ENCODE data around the gene XPNPEP1.
"Not testable (repeated sequence)": the region's sequence is repeated elsewhere in the genome, so short reads cannot be mapped to it uniquely, and the experiment has no call there.

XPNPEP1 gene

DNA sequence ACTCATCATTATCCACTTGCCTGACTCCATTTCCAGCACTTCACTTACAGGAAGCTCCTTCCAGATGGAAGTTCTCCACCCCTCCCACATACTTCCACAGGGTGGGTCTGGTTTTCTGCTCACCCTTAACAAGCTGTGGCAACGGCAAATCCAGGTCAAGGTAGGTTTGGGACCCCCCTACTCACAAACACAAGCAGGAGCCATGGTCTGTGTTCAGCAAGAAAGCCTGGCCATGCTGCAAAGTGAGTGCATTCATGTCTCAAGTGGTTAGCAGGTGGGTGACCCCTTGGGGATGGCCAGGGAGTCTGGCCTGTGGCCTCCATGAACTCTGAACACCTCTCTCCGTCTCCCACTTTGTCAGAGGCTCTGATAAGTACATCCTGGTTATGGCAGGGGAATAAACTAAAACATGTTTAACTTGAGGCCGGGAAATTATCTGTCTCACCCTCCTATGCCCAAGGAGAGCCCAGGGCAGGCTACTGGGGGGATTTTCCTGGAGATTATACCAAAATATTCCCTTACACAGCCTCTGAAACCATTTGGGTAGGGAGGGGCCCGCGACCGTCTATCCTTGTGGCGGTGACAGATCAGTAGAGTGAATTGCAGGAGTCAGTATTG is 844 bp downstream of the XPNPEP1 start:
- DNase-seq, result no peak

DNA sequence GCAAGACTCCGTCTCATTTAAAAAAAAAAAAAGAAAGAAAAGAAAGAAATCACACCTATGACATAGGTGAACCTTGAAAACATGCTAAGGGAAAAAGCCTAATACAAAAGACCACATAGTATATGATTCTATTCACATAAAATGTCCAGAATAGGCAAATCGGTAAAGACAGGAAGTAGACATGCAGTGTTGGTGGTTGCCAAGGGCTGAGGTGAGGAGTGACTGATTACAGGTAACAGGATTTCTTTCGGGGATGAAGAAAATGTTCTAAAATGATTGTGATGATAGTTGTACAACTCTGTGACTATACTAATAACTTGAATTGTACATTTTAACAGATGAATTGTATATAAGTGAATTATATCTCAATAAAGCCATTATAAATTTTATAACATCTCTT is 3.3 kb downstream of the XPNPEP1 start:
- no peak for DNase-seq

DNA sequence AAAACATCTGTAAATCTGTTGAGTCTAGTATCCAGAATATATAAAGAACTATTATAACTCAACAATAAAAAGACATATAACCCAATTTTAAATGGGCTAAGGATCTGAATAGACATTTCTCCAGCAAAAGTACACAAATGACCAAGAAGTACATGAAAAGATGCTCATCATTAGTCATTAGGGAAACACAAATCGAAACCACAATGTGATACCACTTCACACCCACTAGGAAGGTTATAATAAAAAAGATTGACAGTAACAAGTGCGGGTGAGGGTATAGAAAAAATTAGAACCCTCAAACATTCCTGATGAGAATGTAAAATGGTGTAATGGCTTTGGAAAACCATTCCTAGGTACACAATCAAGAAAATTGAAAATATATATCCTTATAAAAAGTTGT is 4.1 kb downstream of the XPNPEP1 start:
- no peak for DNase-seq

DNA sequence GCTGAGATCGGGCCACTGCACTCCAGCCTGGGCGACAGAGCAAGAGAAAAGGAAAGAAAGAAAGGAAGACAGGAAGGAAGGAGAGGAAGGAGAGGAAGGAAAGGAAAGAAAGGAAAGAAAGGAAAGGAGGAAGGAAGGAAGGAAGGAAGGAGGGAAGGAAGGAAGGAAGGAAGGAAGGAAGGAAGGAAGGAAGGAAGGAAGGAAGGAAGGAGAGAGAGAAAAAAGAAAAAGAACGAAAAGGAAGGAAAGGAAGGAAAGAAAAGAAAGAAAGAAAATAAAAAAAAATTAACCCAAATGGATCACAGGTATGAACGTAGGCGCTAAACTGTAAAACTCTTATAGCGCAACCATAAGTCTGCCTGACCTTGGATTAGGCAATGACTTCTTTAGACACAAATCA is 4.6 kb downstream of the XPNPEP1 start:
- DNase-seq, result not testable (repeated sequence)

DNA sequence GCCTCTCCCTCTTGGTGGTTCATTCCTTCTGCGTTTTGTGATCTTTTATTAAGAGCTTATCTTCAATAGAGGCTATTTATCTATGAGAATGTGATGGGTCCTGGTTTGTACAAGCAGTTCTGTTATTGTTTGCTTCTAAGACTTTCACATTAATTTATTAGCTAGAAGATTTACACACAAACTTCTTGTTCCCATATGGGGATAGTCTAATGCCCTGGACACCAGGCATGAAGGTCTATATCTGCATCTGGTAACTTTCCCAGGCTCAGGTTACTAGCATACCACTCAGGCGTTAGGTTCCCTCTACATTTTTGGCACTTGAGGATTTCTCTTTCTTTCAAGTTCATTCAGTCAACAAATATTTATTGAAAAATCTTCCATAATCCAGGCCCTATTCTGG is 7.7 kb downstream of the XPNPEP1 start:
- DNase-seq, result no peak

DNA sequence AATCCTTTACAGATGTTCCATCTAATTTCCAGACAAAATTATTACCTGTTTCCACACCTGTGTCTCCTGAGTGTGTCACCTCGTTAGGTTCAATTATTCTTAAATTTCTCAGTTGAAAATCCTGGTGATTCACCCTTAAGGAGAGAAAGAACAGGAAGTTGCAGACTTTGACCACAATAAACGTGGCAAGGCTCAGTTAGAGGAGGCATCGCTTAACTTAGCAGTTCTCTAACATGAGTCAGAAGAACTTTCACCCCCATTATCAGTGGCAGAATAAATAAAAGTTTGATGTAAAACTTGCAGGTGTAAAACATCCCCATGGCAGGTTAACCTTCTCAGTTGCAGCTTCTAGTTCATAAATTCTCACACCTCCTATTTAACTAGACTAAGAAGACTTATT is 8.3 kb downstream of the XPNPEP1 start:
- no peak for DNase-seq

DNA sequence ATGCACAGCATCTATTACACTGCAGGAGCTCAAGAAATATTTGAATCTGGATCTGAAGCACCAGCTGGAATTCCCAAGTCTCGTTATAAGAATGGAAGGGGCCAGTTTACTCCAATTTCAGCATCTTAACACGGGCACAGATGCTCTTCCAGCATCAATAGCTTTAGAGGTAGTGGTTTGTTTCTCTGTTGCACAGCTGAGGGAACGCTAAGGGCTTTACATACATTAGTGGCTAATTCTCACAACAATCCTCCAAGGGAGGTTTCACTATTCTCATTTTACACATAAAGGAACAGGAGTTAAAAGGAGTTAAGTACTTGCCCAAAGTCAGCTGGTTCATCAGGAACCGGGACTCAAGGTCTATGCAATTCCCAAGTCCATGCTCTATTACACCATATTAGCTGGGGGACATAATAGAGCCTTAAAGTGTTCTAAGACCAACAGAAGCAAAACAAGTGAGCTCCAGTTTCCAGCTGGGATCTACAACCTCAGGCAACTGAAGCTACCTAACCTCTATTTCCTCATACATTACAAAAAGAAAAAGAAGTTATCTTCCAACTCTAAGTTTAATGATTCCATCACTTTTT is 9.9 kb downstream of the XPNPEP1 start:
- no peak for DNase-seq

DNA sequence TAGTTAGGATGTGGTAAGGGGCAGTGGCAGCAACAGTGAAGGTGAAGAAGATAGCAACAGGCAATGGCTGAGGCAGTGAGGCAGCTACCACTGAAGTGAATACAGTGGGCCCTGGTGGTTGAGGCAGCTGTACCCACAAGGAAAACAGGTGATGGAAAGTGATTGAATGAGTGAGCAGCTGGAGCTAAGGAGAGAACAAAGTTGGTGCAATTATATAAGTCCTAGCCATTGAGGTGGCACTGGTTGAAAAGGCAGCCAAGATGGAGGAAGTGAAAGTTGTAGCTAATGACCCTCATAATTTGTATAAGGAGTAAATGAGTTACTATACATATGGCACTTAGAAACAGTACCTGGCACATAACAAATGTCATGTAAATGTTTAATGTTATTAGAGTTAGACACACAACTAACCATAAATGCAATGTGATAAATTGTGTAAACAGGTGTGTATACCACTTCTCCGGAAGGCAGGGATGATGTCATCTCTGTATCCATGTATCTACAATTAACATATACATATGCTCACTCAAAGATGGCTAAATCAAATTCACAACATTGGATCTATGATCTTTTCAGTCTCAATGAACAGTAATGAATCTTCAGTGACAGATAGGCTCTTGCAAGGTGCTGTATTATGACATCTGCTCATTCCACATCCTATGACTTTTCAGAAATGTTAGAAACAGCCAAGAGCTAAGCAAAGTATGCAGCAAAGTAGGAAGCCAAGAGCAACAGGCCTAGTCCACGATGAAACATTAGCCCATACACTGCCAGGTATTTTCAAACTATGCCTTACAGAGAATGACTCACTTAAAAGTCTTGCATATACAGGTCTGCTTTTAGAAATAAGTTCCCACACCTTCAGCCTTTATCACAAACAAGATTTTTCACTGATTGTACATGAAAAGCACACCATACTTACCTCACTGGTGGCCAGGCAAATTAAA is 10.7 kb downstream of the XPNPEP1 start:
- DNase-seq, result no peak

DNA sequence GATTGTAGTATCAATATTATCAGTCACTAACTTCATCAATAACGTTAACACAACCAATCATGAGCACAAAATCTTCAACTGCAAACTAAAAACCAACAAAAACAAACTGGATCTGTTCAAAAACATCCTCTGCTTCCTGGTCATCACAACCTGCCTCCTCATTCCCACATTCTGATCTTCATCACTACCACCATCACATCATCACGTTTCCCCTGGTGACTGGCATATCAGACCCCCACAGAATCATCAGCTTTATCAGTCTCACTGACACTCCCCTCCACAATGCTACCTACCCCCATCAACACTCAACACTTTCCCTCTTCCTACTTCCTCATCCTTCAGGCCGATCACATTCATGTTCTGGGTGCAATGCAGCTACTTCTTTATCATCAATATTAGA is 11.4 kb downstream of the XPNPEP1 start:
- no peak for DNase-seq

DNA sequence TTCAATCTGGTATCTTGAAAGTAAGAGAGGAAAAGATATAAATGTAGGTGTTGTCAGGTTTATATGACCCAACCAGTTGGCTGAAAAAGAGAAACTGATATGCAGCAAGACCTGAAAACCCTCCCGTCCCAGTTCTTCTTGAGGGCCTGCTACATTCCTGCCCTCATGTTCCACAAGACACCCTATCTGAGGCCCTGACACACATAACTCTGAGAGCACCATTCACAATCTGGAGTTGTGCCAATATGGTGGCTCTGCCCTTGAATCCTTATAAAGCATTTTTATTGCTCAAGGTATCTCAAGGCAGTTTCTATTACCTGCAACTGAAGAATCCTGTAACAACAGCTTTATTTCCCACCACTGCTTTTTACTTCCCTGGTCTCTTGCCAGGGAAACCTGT is 17.0 kb downstream of the XPNPEP1 start:
- no peak for DNase-seq

DNA sequence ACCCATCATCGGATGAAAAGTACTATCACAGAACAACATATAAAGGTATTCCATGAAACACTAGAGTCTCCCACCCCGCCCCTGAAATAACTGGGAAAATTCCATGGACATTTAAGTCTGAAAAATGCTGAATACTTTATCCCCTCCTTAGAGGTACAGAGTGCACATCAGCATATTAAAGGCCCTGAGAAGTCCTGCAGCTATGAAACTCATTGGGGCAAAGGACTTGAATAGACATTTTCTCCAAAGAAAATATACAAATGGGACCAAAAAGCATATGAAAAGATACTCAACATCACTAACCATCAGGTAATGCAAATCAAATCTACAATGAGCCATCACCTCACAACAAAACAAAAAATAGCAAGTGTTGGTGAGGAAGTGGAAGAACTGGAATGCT is 18.9 kb downstream of the XPNPEP1 start:
- DNase-seq, result no peak

DNA sequence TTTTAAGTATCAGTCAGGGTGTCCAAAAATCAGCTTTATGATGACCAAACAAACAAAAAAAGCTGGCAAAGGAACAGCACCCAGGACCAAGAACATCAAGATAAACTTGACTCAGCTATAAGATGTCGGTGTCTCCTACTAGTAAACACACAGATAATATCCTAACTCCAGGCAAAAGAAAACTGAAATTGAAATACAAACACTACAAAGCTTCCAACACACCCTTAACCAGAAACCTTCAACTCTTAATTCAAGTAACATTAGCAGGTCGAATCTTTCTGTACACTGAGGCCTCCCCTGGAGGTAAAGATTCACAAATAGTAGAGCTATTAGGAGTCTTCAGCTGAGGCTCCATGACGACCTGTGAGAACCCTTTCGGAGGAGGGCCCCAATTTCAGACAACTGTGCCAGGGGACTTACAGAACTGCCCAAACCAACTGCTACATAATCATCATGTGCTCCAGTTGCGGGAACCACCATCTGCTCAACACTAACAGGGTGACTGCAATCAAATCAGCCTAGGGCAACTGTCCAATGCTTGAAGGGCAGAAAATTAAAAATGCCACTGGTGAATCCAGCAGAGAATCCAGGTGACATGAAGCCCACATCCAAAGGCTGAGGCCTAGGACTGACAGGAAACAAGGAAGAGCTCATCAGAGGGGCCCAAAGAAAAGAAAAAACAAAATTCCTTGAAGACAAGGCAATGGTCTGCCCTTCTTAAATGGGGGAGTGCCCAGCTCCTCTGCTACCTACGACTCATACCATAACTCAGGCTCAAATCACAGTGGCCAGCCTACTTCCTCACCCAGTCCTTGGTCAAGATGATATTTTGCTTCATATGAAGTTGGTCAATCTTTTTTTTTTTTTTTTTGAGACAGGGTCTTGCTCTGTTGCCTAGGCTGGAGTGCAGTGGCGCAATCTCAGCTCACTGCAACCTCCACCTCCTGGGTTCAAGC is 20.0 kb downstream of the XPNPEP1 start:
- no peak for DNase-seq

DNA sequence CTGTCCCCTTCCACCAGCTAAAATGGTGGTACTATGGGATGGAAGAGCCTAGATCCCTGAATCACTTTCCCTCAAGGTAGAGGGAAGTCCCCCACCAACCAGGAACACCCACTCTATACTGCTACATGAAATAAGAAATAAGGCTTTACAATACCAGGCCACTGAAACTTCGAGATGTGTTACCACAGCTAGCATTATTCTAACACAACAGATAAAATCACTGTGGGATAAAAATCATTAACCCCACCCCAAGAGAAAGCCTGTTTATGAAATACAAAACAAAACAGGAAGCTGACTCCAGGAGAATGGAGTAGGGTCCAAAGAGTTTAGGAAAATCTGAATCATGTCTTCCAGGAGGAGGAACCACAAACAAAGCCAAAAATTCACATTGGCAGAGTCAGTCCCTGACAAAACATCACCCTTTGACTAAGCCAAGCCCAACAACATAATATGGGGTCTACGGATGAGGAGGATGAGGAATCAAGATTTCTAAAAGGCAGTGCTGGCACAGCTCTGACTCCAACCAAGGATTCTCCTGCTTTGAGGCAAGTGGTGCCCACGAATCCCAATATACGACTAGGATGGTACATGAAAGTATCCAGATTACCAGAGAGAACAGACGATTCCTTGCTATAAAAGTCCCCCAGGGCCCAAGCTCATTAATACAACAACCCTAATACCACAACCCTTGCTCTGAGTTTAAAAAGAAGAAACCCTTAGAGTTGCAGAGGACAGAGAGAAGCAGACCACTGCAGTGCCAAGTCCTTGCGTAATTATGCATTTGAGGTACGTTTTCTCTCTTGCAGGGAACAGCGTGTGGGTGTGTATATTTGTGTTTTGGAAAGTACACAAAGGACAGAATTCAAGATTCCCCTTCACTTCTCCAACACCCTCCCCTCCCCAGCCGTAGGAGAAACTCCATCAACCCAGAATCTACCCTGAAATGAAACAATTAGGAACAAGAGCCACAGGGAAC is 23.7 kb downstream of the XPNPEP1 start:
- DNase-seq, result no peak

DNA sequence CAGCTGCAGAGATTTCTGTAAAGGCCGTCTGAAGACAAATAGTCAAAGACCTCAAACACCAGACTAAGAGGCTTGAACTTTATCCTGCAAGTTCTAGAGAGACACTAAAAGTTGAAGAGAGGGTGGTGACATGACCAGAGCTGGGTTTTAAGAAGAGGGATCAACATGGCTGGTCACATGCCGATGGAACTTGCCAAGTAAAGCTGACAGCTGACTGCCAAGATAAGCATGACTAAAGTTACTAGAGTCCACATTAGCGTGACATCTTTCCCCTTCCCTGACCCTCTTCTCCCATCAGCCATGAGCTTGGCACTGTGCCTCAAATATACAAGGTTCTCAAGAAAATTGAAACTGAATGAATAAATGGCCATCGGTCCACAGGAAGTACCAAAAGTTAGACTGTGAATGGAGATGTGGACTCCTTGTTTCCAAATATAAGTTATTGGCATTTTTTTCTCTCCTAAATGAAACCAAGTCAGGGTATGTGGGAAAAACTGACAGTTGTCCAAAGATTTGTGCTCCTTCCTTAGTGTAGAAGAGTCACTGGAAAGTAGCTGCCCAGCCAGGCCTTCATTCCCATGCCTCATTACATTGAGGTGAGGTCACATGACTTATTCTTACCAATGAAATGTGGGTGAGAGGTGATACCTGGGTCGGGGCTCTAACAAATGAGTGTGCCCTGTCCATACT is 24.5 kb downstream of the XPNPEP1 start:
- no peak for DNase-seq

DNA sequence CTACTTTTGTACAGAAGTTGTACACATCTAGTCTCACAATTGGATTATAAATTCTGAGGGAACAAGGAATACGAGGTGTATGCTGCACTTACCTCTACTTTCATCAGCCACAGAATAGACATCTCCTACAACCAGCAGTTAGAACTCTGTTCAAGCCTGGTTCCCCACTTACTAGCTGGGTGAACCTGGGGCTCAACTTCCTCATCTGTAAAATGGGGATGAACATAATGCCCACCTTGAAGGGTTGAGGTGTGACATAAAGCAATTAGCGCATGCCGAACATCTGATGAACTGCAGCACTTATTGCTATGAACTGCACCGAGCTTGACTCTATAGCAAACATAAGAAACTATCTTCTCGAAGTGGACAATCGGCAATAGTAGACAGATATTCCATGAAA is 25.3 kb downstream of the XPNPEP1 start:
- DNase-seq, result no peak

DNA sequence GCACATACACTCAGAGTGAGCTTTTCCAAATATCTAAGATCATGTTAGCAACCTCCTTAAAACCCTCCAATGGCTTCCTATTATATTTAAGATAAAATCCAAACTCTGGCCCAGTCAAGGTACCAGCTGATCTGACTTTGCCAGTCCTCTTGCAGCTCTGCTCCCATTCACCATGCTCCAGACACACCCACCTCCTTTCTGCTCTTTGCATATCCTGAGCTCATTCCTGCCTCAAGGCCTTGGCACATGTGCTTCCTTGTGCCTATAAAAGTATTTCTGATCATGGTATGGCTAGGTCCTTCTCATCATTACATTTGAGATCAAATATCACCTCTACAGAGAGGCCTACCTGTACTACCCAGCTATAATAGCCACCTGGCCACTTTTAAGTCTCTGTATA is 27.5 kb downstream of the XPNPEP1 start:
- DNase-seq, result no peak

DNA sequence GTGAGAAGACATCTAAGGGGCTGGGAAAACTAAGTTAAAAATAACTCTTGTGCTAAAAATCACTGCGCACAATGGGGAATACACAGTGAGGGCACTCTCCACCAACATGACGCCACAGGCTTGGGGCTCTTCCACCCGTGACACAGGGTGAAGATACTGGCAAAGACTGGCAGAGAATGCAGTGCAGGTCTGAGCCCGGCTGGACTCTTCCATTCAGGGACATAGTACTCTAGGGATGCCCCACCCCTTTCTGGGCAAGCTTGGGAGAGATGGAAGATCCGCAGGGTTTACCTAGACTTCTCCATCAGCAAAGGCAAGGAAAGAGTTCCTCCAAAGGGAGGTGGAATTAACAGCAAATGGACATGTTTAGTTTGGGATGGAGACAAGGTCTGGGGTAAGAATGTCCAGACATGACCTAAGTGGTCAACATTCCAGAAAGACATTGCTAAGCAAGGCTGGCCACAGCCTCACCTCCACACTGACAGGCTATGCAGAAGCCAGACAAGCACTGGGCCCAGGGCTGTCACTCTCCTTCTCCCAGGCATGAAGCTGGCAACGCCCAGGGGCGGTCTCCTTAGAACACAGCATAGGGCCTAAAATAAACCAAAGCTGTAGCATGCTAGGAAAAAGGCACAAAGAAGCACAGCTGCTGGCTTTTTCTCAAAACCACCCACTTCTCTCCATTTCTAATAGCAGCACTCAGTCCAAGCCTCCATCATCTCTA is 28.1 kb downstream of the XPNPEP1 start:
- no peak for DNase-seq

DNA sequence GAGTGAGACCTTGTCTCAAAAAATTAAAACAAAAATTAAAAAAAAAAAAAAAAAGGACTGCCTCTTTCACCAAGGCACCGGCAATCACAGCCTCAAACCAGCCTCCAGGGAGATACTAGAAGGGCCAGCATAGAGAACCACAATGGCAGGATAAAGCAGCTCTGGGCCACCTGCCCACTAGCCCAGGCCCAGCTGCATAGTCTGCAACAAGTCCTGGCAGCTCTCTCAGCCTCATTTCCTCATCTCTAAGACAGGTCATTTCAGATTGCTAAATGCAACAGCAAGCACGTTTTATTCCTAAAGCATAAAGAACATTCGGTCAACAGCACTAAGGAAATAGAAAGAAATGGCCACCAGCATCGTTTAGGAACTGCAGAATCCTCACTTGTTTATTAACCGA is 28.8 kb downstream of the XPNPEP1 start:
- DNase-seq, result no peak

DNA sequence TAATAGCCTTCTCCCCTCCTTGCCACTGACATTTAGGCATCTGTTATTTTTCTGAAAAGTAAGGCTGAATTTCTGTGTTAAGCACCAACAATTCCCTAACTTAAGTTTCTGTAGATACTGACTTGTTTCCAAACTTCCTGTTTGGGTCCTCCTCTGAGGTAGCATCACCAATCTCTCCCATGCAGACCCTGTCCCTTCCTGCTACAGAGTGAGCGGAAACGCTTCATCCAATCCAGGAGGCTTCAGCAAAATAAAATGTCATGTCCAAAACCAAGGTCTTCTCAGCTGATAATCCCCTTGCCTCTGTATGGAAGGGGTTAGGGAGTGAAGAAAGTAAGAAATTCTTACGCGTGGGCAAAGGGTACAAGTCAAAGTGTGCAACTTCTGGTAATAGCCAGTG is 29.9 kb downstream of the XPNPEP1 start:
- DNase-seq, result no peak

DNA sequence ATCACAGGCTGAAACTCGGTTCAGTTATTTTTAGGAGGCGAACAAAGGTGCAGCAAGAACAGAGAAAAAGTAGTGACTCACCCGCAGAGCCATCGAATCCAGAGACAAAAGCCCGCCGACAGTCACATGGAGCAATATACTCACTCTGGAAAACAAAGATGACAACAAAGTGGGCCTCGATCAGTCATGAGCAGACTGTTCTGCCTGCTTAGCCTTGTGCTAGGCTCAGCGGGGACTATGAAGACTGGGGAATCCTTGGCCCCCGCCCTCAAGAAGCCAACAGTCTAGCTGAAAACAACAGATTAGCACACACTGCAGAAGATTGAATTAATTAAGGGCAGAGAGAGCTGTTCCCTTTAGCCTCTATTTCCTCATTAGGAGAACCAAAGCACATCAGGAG is 30.4 kb downstream of the XPNPEP1 start:
- DNase-seq, result no peak
